H7 (cell line): ENCODE measurements around the gene CRY1. TPM values are rescaled to one million over a fixed set of nuclear protein-coding genes. Genes with fewer than 3 reads are reported as not detected.

Experiments used
- total RNA-seq: library from RNA; depleted of rRNA; stranded (reverse); fragments of >200 nt; shearing (Covaris generic); gene quantifications from 2 replicates; pipeline ENCODE4 v1.2.3, GENCODE V29; 2014; rRNA removed

The CRY1 gene
- total RNA-seq, 1 experiment from 2014 or later = 44.0 TPM

Other genes with a start within 250 kb of the CRY1 start
- gene TMEM263, start 137.6 kb downstream of the CRY1 start, total RNA-seq = 19.0 and 23.7 TPM in 2 replicates
- gene MTERF2, start 106.4 kb downstream of the CRY1 start, total RNA-seq = 6.5 and 11.5 TPM in 2 replicates